Activated naive CD8-positive, alpha-beta T cell treated with anti-CD3 and anti-CD28 coated beads, Interleukin-2, amount 50 U/mL, for 24 hours (primary cell): ENCODE data around the gene RND1.
"Not testable (repeated sequence)": the region's sequence is repeated elsewhere in the genome, so short reads cannot be mapped to it uniquely, and the experiment has no call there.

ENCODE experiments used
- ATAC-seq: fragments of 150-1000 bp; cut with Tn5 transposase; one replicate; pipeline ENCODE4 v1.10.0; 2021
- DNase-seq: peaks from one replicate; pipeline ENCODE4 v3.0.0; 2021
- H3K27ac Mint-ChIP-seq: one replicate; pipeline ENCODE4 v1.8.0; 2021; ENCODE audit warnings: mild to moderate bottlenecking, mixed read lengths
- H3K27me3 Mint-ChIP-seq: one replicate; pipeline ENCODE4 v1.8.0; 2021; ENCODE audit warnings: mixed read lengths
- H3K36me3 Mint-ChIP-seq: one replicate; pipeline ENCODE4 v1.8.0; 2021; ENCODE audit warnings: low read depth, mixed read lengths
- H3K4me1 Mint-ChIP-seq: one replicate; pipeline ENCODE4 v1.8.0; 2021; ENCODE audit warnings: mixed read lengths
- H3K4me3 Mint-ChIP-seq: one replicate; pipeline ENCODE4 v1.8.0; 2021; ENCODE audit warnings: mild to moderate bottlenecking, moderate library complexity, mixed read lengths
- H3K9me3 Mint-ChIP-seq: one replicate; pipeline ENCODE4 v1.8.0; 2021; ENCODE audit warnings: mixed read lengths

RND1 gene

DNA sequence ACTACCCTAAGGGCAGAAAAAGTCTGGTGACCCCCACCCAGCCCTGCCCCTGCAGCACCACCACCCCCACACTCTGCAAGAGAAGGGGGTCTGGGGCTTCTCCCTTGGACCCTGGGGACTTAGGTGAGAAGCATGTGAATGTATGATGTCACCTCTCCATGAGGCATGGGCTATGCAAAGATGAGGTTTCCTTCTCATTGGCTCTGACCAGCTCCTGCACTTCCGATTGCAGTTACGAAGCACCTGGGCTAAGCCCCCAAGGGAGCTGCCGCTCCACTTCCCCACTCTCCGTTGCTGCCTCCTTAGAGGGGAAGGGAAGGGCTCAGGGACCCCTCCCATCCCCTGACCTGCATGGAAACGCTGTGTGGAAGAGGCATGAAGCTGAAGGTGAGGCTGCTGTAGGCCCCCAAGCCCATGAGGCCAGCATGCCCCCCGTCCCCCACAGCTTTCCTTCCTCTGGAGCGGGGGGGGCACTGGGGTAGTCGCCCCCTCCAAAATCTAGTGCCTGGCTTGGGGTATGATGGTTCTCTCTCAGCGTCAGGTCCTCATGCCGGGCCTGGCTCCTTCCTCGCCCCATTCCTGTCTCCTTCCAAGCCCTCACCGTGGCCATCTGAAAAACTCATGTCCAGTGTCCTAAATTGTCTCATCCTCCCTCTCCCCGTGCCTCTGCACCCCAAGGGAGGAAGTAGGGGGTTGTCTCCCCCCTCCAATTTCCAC, 8.2 kb downstream of the RND1 start:
- Mint-ChIP-seq H3K36me3 (no peaks in the 10 kb centered on the region), H3K4me3 (no peak overlapping the region), H3K27me3 (peaks cover 2% of the 10 kb centered on the region), H3K4me1 (peaks cover 6% of the 10 kb centered on the region), H3K27ac (no peak overlapping the region), H3K9me3 (no peaks in the 10 kb centered on the region)
- DNase-seq = no peak
- ATAC-seq = no peak

GRCh38 chr12:48856379-48856778, 9.3 kb downstream of the RND1 start:
- ATAC-seq = no peak
- no peak overlapping the region for H3K4me3 Mint-ChIP-seq
- no peak for DNase-seq
- H3K4me1 Mint-ChIP-seq = peaks cover 9% of the 10 kb centered on the region
- H3K27ac Mint-ChIP-seq = no peak overlapping the region
- no peaks in the 10 kb centered on the region for H3K9me3 Mint-ChIP-seq
- no peaks in the 10 kb centered on the region for H3K27me3 Mint-ChIP-seq
- H3K36me3 Mint-ChIP-seq = no peaks in the 10 kb centered on the region

GRCh38 chr12:48854932-48855331, 10.7 kb downstream of the RND1 start:
- DNase-seq, H3K36me3 Mint-ChIP-seq, H3K27ac Mint-ChIP-seq, H3K4me3 Mint-ChIP-seq, H3K27me3 Mint-ChIP-seq, ATAC-seq, H3K9me3 Mint-ChIP-seq: not testable (repeated sequence)
- peaks cover 21% of the 10 kb centered on the region for H3K4me1 Mint-ChIP-seq

GRCh38 chr12:48854488-48854887, 11.2 kb downstream of the RND1 start:
- DNase-seq = no peak
- H3K4me1 Mint-ChIP-seq = peaks cover 25% of the 10 kb centered on the region
- H3K27me3 Mint-ChIP-seq = no peaks in the 10 kb centered on the region
- H3K27ac Mint-ChIP-seq = no peak overlapping the region
- ATAC-seq = no peak
- peaks cover 13% of the 10 kb centered on the region for H3K36me3 Mint-ChIP-seq
- H3K9me3 Mint-ChIP-seq = no peaks in the 10 kb centered on the region
- no peak overlapping the region for H3K4me3 Mint-ChIP-seq

- no peaks in the 10 kb centered on the region for H3K9me3 Mint-ChIP-seq
- H3K4me1 Mint-ChIP-seq = peaks cover 33% of the 10 kb centered on the region
- H3K36me3 Mint-ChIP-seq = peaks cover 16% of the 10 kb centered on the region
- ATAC-seq (peak; percentile 31), DNase-seq (peak; percentile 89)
- peak overlapping the region; percentile 96 for H3K27ac Mint-ChIP-seq
- H3K4me3 Mint-ChIP-seq = peak overlapping the region; percentile 92
- no peaks in the 10 kb centered on the region for H3K27me3 Mint-ChIP-seq
These were observed 12.7 kb downstream of the RND1 start for GRCh38 chr12:48852734-48853688.

GRCh38 chr12:48851883-48852733, 13.6 kb downstream of the RND1 start, which contains the start of gene DDX23:
Gene DDX23, minus strand, starts transcription at chr12:48852163. Its CDS starts 6,381 bp downstream, at chr12:48845782.
- peaks cover 16% of the 10 kb centered on the region for H3K36me3 Mint-ChIP-seq
- H3K9me3 Mint-ChIP-seq = no peaks in the 10 kb centered on the region
- H3K4me3 Mint-ChIP-seq = peak within 1 kb of the TSS; percentile 92
- ATAC-seq = peak; percentile 98
- peak within 1 kb of the TSS; percentile 96 for H3K27ac Mint-ChIP-seq
- no peaks in the 10 kb centered on the region for H3K27me3 Mint-ChIP-seq
- DNase-seq = peak; percentile 89
- peaks cover 33% of the 10 kb centered on the region for H3K4me1 Mint-ChIP-seq

GRCh38 chr12:48842021-48842420, 23.6 kb downstream of the RND1 start:
- not testable (repeated sequence) for H3K9me3 Mint-ChIP-seq, H3K27me3 Mint-ChIP-seq, H3K4me3 Mint-ChIP-seq, ATAC-seq, H3K4me1 Mint-ChIP-seq, H3K27ac Mint-ChIP-seq, DNase-seq
- peaks cover 39% of the 10 kb centered on the region for H3K36me3 Mint-ChIP-seq

DNA sequence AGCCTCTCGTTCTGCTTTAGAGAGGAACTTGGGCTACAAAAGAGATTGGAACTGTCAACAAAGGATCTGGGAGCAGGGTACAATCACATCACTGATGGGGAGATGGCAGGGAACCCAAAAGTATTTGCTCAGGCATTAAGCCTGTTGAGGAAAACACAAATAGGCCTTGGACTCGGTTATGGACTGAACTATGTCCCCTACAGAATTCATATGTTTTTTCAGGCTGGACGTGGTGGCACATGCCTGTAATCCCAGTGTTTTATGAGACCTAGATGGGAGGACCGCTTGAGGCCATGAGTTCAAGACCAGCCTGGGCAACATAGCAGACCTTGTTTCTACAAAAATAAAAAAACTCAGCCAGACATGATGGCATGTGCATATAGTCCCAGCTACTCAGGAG, 27.6 kb downstream of the RND1 start:
- DNase-seq (no peak), ATAC-seq (no peak)
- Mint-ChIP-seq H3K36me3 (peaks cover 51% of the 10 kb centered on the region), H3K4me3 (no peak overlapping the region), H3K27ac (peak overlapping the region; percentile 1), H3K9me3 (no peaks in the 10 kb centered on the region), H3K4me1 (no peaks in the 10 kb centered on the region), H3K27me3 (no peaks in the 10 kb centered on the region)

DNA sequence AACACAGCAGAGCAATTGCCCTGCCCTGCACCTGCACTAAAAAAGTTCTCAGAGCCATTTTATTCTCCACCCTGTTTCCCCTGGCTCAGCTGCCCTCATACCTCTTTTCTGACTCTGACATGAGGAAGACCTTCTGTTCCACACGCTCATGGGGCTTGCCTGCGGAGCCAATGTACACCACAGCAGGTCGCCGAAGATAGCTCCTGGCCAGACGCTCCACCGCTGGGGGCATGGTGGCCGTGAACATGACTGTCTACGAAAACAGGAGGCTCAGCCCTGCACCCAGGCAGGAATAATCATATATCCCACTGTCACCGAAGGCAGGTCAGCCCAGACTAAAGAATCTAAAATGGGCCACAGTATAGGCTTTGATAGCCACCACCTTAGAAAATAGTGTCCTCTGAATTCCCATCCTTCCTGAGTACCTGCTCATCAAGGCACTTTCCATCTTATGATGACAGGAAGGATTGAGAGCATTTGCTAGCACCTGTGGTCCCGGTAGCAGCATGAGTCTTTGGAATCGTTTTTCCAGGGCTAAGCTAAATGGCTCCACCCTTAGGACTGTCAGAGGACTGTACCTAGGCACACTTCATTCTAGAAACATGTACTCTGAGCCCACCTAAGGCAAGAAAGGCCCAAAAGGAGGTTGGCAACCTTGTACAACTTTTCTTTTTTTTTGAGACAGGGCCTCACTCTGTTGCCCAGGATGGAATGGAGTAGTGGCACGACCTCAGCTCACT, 33.2 kb downstream of the RND1 start:
- no peak overlapping the region for H3K27ac Mint-ChIP-seq
- no peaks in the 10 kb centered on the region for H3K4me1 Mint-ChIP-seq
- DNase-seq (no peak), ATAC-seq (no peak)
- H3K4me3 Mint-ChIP-seq = no peak overlapping the region
- no peaks in the 10 kb centered on the region for H3K9me3 Mint-ChIP-seq
- H3K36me3 Mint-ChIP-seq = peaks cover 56% of the 10 kb centered on the region
- no peaks in the 10 kb centered on the region for H3K27me3 Mint-ChIP-seq

DNA sequence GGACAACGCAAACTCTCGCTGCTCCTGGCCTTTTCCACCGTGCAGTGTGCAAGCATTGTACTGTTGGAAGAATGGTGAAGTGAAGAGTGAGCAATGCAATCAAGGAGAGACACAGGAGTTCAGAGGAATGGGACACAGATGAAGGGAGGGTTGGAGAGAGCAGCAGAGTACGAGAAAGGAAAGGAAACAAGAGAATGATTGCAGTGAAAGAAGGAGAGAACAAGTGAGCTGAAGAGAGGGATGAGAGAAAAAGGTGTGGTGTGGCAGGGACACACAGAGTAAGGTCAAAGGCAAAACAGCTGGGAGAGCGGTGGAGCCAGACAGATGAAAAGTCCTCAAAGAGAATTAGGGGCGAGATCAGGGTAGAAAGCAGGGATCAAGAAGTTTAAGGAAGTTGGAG, 34.4 kb downstream of the RND1 start:
- Mint-ChIP-seq H3K36me3 (peaks cover 44% of the 10 kb centered on the region), H3K27ac (no peak overlapping the region)

GRCh38 chr12:48828841-48829575, 36.7 kb downstream of the RND1 start:
- Mint-ChIP-seq H3K9me3 (no peaks in the 10 kb centered on the region), H3K27me3 (no peaks in the 10 kb centered on the region), H3K4me3 (no peak overlapping the region), H3K4me1 (no peaks in the 10 kb centered on the region), H3K27ac (no peak overlapping the region), H3K36me3 (peaks cover 34% of the 10 kb centered on the region)
- DNase-seq (no peak), ATAC-seq (no peak)

More for the DNA sequence above, 34.4 kb downstream of the RND1 start:
- Mint-ChIP-seq H3K4me3 (no peak overlapping the region), H3K9me3 (no peaks in the 10 kb centered on the region), H3K27me3 (no peaks in the 10 kb centered on the region), H3K4me1 (no peaks in the 10 kb centered on the region)
- no peak for ATAC-seq
- no peak for DNase-seq

DNA sequence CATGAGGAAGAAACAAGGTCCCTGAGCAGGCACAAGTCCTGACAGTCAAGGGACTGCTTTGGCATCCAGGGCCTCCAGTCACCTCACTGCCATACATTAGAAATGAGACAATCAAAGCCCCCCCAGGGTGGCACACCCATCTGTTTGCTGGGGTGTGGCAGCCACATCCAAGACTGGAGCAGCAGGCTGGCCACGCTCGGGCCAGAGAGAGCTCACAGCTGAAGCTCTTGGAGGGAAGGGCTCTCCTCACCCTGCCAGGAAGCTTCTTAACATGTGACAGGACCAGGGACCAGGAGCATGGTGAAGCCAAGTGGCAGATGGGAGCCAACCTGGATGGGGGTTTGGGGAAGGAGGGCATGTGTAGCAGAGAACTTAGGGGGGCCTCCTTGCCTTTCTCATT, 37.4 kb downstream of the RND1 start:
- no peak overlapping the region for H3K27ac Mint-ChIP-seq
- peaks cover 28% of the 10 kb centered on the region for H3K36me3 Mint-ChIP-seq
- no peak overlapping the region for H3K4me3 Mint-ChIP-seq
- ATAC-seq (no peak), DNase-seq (no peak)
- H3K4me1 Mint-ChIP-seq = no peaks in the 10 kb centered on the region
- H3K27me3 Mint-ChIP-seq = no peaks in the 10 kb centered on the region
- H3K9me3 Mint-ChIP-seq = no peaks in the 10 kb centered on the region

DNA sequence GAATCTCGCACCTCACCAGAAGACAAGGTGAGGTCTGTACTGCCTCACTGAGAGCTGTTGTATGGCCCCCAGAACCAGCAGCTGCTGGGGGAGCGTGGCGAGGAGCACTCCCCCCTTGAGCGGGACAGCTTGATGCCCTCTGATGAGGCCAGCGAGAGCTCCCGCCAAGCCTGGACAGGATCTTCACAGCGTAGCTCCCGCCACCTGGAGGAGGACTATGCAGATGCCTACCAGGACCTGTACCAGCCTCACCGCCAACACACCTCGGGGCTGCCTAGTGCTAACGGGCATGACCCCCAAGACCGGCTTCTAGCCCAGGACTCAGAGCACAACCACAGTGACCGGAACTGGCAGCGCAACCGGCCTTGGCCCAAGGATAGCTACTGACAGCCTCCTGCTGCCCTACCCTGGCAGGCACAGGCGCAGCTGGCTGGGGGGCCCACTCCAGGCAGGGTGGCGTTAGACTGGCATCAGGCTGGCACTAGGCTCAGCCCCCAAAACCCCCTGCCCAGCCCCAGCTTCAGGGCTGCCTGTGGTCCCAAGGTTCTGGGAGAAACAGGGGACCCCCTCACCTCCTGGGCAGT, 38.1 kb downstream of the RND1 start:
- H3K4me1 Mint-ChIP-seq = no peaks in the 10 kb centered on the region
- H3K9me3 Mint-ChIP-seq = no peaks in the 10 kb centered on the region
- peaks cover 25% of the 10 kb centered on the region for H3K36me3 Mint-ChIP-seq
- ATAC-seq (no peak), DNase-seq (no peak)
- H3K27ac Mint-ChIP-seq = no peak overlapping the region
- H3K27me3 Mint-ChIP-seq = no peaks in the 10 kb centered on the region
- no peak overlapping the region for H3K4me3 Mint-ChIP-seq
